ENCODE results near the gene SAMD11.
A peak's percentile ranks its signal among the peaks of the same experiment; 100 is the strongest.

The SAMD11 gene

GRCh38 chr1:905811-906599 lies 17.7 kb upstream of the SAMD11 start:
- DNase-seq: peak; percentile 18

GRCh38 chr1:906600-907420 lies 16.9 kb upstream of the SAMD11 start:
- DNase-seq: peak; percentile 33

- no peak for DNase-seq
Measured at GRCh38 chr1:907611-908451, 15.9 kb upstream of the SAMD11 start.

GRCh38 chr1:908661-909060 lies 15.1 kb upstream of the SAMD11 start:
- DNase-seq: no peak

GRCh38 chr1:909861-910310 lies 13.8 kb upstream of the SAMD11 start:
- peak; percentile 22 for DNase-seq

- peak; percentile 26 for DNase-seq
Measured at GRCh38 chr1:910311-910880, 13.3 kb upstream of the SAMD11 start.

- DNase-seq: peak; percentile 30
Measured at GRCh38 chr1:910881-911721, 12.6 kb upstream of the SAMD11 start.

GRCh38 chr1:911875-912739 lies 11.6 kb upstream of the SAMD11 start:
- peak; percentile 33 for DNase-seq

GRCh38 chr1:912740-913301 lies 10.9 kb upstream of the SAMD11 start:
- peak; percentile 19 for DNase-seq

- DNase-seq: peak; percentile 2
Measured at GRCh38 chr1:913491-914130, 10.1 kb upstream of the SAMD11 start.

- DNase-seq: no peak
Measured at GRCh38 chr1:914131-914890, 9.4 kb upstream of the SAMD11 start.

- DNase-seq: no peak
Measured at GRCh38 chr1:914891-915280, 8.8 kb upstream of the SAMD11 start.

GRCh38 chr1:915295-916172 lies 8.2 kb upstream of the SAMD11 start:
- DNase-seq: no peak

GRCh38 chr1:916173-917075 lies 7.3 kb upstream of the SAMD11 start:
- peak; percentile 53 for DNase-seq

GRCh38 chr1:917076-917459 lies 6.7 kb upstream of the SAMD11 start:
- peak; percentile 33 for DNase-seq

GRCh38 chr1:917466-918091 lies 6.1 kb upstream of the SAMD11 start:
- DNase-seq: peak; percentile 33

Measured in eye (tissue), 1 donor.